Prostate gland (tissue), 2 donors: Measurements from ENCODE around the gene PLXDC2. TPM values are rescaled to one million over a fixed set of nuclear protein-coding genes. Genes with fewer than 3 reads are reported as not detected.

Experiments
- DNase-seq: peaks from one replicate; pipeline ENCODE4 v3.0.0-alpha.2; 2019; ENCODE audit warnings: low spot score
- H3K27ac ChIP-seq, 2 donors: fragments of 200-600 bp; sonication (generic); 2 replicates each; pipeline ENCODE4 v1.5.1; 2017 to 2019
- H3K27me3 ChIP-seq: fragments of 200-600 bp; sonication (generic); replicated peaks from 2 replicates; pipeline ENCODE4 v1.5.1; 2019; ENCODE audit not compliant: insufficient read depth
- H3K36me3 ChIP-seq, 2 donors: fragments of 200-600 bp; sonication (generic); 1 replicate in 1 of 2; 2 replicates in 1 of 2; pipeline versions ENCODE4 v1.5.1 to v1.8.1; 2017 to 2019
- H3K4me1 ChIP-seq: fragments of 200-600 bp; sonication (generic); replicated peaks from 2 replicates; pipeline ENCODE4 v1.5.1; 2019
- H3K4me3 ChIP-seq, 2 donors: fragments of 200-600 bp; sonication (generic); 2 replicates each; pipeline ENCODE4 v1.5.1; 2017 to 2019
- H3K9me3 ChIP-seq: fragments of 200-600 bp; sonication (generic); 2 replicates; pipeline ENCODE4 v1.5.1; 2017
- POLR2A ChIP-seq: fragments of 450-650 bp; IDR thresholded peaks from one replicate; pipeline ENCODE4 v1.6.1; 2016; ENCODE audit warnings: antibody characterized with exemption, mild to moderate bottlenecking
- POLR2AphosphoS5 ChIP-seq: sonication (generic); formaldehyde crosslinking; IDR thresholded peaks from one replicate; pipeline ENCODE4 v1.6.1; 2017; ENCODE audit warnings: antibody characterized with exemption
- WGBS: methylation state at CpG from one replicate; pipeline ENCODE4 v1.1.5; 2018; 5-methylcytosine and 5-hydroxymethylcytosine counted together
- intact Hi-C: fragments of 100-400 bp; cut with DNase I; formaldehyde crosslinking; loops from one replicate; pipeline ENCODE4 v1.14.2; 2022
- total RNA-seq, 2 donors: library from RNA; depleted of rRNA; stranded (reverse); fragments of >200 nt; gene quantifications; one replicate each; pipeline ENCODE4 v1.1.0, GENCODE V29; 2016
- TF ChIP-seq, protein P1 (sequence below), 4 experiments: fragments of 200-600 bp in 2 of 4; fragments of 450-650 bp in 2 of 4; sonication (generic) in 2 of 4; IDR thresholded peaks; 1 replicate in 3 of 4; 2 replicates in 1 of 4; pipeline ENCODE4 v1.5.1; 2016 to 2019; ENCODE audit warnings: antibody characterized with exemption in 4 of 4, mild to moderate bottlenecking in 2 of 4, moderate library complexity in 2 of 4

Gene PLXDC2
- total RNA-seq, 2 donors from 2014 or later, result 19.6 to 83.6 TPM

DNA sequence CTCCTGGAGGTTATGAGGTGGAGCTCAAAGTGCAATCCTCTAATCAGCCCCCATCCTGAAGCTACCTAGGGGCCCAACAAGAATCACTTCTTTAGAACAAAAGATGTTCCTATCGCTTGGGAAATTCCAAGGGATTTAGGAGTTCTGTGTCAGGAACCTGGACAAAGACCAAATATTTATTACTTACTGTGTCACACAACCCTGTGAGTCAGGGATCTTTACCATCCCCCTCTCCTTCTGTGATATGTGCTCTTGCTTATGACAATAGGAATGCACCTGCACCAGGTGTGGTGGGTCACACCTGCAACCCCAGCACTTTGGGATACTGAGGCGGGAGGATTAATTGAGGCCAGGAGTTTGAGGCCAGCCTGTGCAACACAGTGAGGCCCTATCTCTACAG, 485.8 kb downstream of the PLXDC2 start:
- Histone ChIP-seq H3K36me3 (no peaks in the 10 kb centered on the region), H3K4me1 (no peaks in the 10 kb centered on the region), H3K4me3 (no peak overlapping the region), H3K27me3 (no peaks in the 10 kb centered on the region), H3K9me3 (no peaks in the 10 kb centered on the region), H3K27ac (no peak overlapping the region)
- DNase-seq, result no peak
- 75% methylated on average over 2 of the region's 2 CpGs for WGBS
- intact Hi-C loops, result no loop called here
- no peak for TF ChIP-seq POLR2AphosphoS5
- TF ChIP-seq, protein P1, sequence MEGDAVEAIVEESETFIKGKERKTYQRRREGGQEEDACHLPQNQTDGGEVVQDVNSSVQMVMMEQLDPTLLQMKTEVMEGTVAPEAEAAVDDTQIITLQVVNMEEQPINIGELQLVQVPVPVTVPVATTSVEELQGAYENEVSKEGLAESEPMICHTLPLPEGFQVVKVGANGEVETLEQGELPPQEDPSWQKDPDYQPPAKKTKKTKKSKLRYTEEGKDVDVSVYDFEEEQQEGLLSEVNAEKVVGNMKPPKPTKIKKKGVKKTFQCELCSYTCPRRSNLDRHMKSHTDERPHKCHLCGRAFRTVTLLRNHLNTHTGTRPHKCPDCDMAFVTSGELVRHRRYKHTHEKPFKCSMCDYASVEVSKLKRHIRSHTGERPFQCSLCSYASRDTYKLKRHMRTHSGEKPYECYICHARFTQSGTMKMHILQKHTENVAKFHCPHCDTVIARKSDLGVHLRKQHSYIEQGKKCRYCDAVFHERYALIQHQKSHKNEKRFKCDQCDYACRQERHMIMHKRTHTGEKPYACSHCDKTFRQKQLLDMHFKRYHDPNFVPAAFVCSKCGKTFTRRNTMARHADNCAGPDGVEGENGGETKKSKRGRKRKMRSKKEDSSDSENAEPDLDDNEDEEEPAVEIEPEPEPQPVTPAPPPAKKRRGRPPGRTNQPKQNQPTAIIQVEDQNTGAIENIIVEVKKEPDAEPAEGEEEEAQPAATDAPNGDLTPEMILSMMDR (IDR thresholded peaks at IDR 0.05), result no peak
- no peak for TF ChIP-seq POLR2A

DNA sequence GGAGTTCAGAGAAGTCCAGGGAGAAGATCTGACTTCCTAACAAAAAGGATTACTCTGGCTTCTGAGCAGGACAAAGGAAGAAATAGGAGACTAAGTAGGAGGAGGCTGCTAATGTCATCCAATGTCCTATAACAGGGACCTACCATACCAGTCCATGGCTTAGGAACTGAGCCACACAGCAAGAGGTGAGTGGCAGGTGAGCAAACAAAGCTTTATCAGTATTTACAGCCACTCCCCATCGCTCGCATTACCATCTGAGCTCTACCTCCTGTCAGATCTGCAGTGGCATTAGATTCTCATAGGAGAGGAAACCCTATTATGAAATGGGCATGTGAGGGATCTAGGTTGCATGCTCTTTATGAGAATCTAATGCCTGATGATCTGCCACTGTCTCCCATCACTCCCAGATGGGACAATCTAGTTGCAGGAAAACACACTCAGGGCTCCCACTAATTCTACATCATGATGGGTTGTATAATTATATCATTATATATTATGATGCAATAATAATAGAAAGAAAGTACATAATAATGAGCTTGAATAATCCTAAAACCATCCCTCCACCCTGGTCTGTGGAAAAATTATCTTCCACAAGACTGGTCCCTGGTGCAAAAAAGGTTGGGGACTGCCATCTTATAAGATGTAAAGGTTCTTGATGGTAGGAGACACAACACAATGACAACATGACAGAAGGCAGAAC, 487.4 kb downstream of the PLXDC2 start:
- TF ChIP-seq POLR2A (no peak), POLR2AphosphoS5 (no peak)
- TF ChIP-seq, protein P1 (IDR thresholded peaks at IDR 0.05), result no peak
- intact Hi-C loops, result no loop called here
- no peak for DNase-seq
- Histone ChIP-seq H3K27ac (no peak overlapping the region), H3K9me3 (no peaks in the 10 kb centered on the region), H3K4me3 (no peak overlapping the region), H3K4me1 (no peaks in the 10 kb centered on the region), H3K36me3 (no peaks in the 10 kb centered on the region), H3K27me3 (no peaks in the 10 kb centered on the region)
- 91% methylated on average over 2 of the region's 2 CpGs for WGBS

DNA sequence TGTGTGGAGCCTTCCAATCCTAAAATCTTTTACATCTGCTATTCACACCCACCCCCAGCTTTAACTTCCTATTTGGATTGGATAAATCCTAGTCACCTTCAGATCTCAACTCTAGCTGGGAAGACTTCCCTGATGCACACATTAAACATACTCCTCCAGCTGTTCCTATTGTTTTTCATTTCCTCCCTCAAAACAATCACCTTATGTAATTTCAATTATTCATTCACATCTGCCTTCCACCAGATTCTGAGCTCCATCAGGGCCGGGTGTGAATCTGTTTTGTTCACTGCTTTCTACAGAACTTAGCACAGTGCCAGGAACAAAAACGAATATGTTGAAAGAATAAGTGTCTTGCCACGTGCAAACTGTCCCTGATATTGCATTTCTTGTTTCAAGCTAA, 497.4 kb downstream of the PLXDC2 start:
- 59% methylated on average over 3 of the region's 3 CpGs for WGBS

DNA sequence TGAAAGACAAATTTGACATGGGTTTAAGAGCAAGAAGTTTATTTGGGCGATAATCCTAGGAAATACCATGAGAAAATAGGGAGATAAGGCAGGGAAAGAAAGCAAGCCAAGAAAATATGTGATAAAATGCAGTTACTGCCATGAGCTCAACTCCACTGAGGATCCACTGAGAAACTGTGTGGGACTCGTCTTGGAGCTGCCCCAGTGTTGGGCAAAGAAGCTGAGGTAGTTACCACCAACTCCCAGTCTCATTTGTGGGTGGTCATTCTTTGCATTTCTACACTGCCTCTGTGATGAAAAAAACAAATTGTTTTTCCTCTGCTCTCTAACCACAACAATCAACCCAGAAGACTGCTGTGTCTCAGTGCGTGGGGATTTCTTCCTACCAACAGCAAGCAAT, 498.2 kb downstream of the PLXDC2 start:
- H3K27ac ChIP-seq, result no peak overlapping the region
- no peaks in the 10 kb centered on the region for H3K9me3 ChIP-seq
- WGBS, result 88% methylated on average over 3 of the region's 3 CpGs
- no peak overlapping the region for H3K4me3 ChIP-seq
- no peaks in the 10 kb centered on the region for H3K36me3 ChIP-seq
- no peaks in the 10 kb centered on the region for H3K27me3 ChIP-seq
- no peak for DNase-seq
- TF ChIP-seq POLR2A (no peak), POLR2AphosphoS5 (no peak)
- TF ChIP-seq, protein P1 (IDR thresholded peaks at IDR 0.05), result no peak
- no peaks in the 10 kb centered on the region for H3K4me1 ChIP-seq
- intact Hi-C loops, result no loop called here

More for the DNA sequence above, 497.4 kb downstream of the PLXDC2 start:
- TF ChIP-seq, protein P1 (IDR thresholded peaks at IDR 0.05), result no peak
- TF ChIP-seq POLR2A (no peak), POLR2AphosphoS5 (no peak)
- H3K9me3 ChIP-seq, result no peaks in the 10 kb centered on the region
- H3K36me3 ChIP-seq, result no peaks in the 10 kb centered on the region
- H3K27ac ChIP-seq, result no peak overlapping the region
- DNase-seq, result no peak
- no peaks in the 10 kb centered on the region for H3K27me3 ChIP-seq
- H3K4me1 ChIP-seq, result no peaks in the 10 kb centered on the region
- no peak overlapping the region for H3K4me3 ChIP-seq
- intact Hi-C loops, result no loop called here

DNA sequence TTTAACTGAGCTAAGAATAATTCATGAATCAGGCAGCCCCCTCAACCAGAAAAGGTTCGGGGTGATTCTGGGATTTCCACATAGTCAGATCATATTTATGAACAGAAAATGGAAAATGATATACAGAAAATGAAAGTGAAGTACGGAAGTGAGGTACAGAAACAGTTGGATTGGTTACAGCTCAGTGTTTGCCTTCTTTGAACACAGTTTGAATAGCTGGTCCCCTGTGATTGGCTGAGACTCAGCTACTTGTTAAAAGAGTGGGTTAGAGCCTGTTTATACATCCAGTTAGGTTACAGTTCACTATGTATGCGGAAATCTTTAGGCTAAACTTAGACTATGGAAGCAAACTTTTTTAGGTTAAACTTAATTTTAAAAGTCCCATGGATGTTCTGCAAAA, 511.7 kb downstream of the PLXDC2 start:
- no peak overlapping the region for H3K27ac ChIP-seq
- no peaks in the 10 kb centered on the region for H3K9me3 ChIP-seq
- no peaks in the 10 kb centered on the region for H3K36me3 ChIP-seq
- H3K4me3 ChIP-seq, result no peak overlapping the region
- intact Hi-C loops, result no loop called here
- H3K4me1 ChIP-seq, result no peaks in the 10 kb centered on the region
- H3K27me3 ChIP-seq, result no peaks in the 10 kb centered on the region
- TF ChIP-seq POLR2AphosphoS5 (no peak), POLR2A (no peak)
- TF ChIP-seq, protein P1 (IDR thresholded peaks at IDR 0.05), result no peak
- DNase-seq, result no peak
- WGBS, result 78% methylated on average over 3 of the region's 3 CpGs
